ENCODE results near the gene HCLS1. TPM values are rescaled to one million over a fixed set of nuclear protein-coding genes. Genes with fewer than 3 reads are reported as not detected.

Gene HCLS1
- total and polyA plus RNA-seq, 2 donors from 2014 or later, result 11.7 to 102 TPM

DNA sequence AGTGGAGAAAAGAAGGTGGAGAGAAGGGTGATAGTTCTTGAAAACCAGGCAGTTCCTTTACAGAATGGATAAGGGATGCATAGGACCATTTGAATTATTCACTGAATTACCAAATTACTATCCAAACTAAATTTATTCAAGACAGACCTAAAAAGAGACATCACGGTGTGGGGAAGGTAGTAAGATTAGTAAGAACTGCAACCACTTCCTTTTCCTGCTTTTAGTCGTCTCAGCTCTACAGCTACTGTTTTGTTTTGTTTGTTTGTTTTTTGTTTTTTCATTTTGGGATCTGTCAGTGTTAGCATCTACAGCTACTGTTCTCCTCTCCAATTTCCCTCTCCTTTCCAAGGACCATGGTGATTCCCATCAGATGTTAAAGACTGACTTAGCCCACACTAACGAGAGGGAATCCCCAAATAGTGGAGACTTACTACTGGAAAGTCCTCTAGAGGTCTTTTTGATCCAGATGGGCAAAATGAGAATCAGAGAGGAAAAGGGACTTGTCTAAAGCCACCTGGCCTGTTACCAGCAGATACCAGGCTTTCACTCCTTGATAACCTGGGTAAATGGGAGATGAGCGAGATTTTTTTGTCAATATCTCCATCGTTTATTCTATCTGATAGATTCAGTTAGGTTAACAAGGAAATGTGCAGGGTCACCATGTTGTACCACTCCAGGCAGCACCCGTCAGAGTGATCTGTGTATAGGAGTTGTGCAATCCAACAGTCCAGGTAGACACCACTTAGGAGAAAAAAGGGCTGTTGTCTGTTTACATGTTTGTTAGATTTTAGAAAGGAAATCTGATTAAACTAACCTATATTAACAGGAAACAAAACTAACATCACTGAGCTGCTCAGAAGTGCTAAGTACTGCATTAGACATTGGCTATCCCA, 6.0 kb downstream of the HCLS1 start:
- Histone ChIP-seq H3K4me1 (ENCODE audit: control insufficient read depth in 2 of 3, insufficient read depth in 2 of 3, low read depth in 1 of 3, low read length in 3 of 3) (peaks cover 0 to 2% (median 0%) of the 10 kb centered on the region in 3 donors), H3K27me3 (ENCODE audit: control insufficient read depth, insufficient read depth, low read length) (no peaks in the 10 kb centered on the region), H3K9ac (ENCODE audit: low read length in 3 of 3) (no peak overlapping the region), H3K27ac (ENCODE audit: low read depth in 2 of 2, low read length in 2 of 2) (no peak overlapping the region), H3K4me3 (ENCODE audit: low read length in 3 of 3) (no peak overlapping the region), H3K36me3 (ENCODE audit: control insufficient read depth in 2 of 3, insufficient read depth in 3 of 3, low read length in 3 of 3) (no peaks in the 10 kb centered on the region), H3K9me3 (ENCODE audit: control insufficient read depth in 2 of 3, insufficient read depth in 1 of 3, low read length in 3 of 3) (no peaks in the 10 kb centered on the region)
- no peak for FAIRE-seq
- DNase-seq, result no peak
- TF ChIP-seq, protein P1, sequence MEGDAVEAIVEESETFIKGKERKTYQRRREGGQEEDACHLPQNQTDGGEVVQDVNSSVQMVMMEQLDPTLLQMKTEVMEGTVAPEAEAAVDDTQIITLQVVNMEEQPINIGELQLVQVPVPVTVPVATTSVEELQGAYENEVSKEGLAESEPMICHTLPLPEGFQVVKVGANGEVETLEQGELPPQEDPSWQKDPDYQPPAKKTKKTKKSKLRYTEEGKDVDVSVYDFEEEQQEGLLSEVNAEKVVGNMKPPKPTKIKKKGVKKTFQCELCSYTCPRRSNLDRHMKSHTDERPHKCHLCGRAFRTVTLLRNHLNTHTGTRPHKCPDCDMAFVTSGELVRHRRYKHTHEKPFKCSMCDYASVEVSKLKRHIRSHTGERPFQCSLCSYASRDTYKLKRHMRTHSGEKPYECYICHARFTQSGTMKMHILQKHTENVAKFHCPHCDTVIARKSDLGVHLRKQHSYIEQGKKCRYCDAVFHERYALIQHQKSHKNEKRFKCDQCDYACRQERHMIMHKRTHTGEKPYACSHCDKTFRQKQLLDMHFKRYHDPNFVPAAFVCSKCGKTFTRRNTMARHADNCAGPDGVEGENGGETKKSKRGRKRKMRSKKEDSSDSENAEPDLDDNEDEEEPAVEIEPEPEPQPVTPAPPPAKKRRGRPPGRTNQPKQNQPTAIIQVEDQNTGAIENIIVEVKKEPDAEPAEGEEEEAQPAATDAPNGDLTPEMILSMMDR (IDR thresholded peaks at IDR 0.05; ENCODE audit: borderline replicate concordance, extremely low read depth, insufficient read depth), result no peak
- intact Hi-C loops (cut with DNase I), result no loop called here

DNA sequence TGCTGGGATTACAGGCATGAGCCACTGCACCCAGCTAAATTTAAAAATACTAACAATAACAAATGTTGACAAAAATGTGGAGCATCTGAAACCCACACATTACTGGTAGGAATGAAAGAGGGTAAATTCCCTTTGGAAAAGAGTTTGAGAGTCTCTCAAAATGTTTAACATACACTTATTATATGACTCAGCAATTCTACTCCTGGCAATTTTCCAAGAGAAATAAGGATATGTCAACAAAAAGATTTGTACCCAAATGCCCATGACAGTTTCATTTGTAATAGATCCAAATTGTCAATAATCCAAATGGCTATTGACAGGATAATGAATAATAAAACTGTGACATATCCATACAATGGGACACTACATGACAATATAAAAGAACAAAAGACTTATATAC, 9.0 kb downstream of the HCLS1 start:
- Histone ChIP-seq H3K9ac (ENCODE audit: low read length in 3 of 3) (no peak overlapping the region), H3K27me3 (ENCODE audit: control insufficient read depth, insufficient read depth, low read length) (no peaks in the 10 kb centered on the region), H3K9me3 (ENCODE audit: control insufficient read depth in 2 of 3, insufficient read depth in 1 of 3, low read length in 3 of 3) (no peaks in the 10 kb centered on the region), H3K4me3 (ENCODE audit: low read length in 3 of 3) (no peak overlapping the region), H3K4me1 (ENCODE audit: control insufficient read depth in 2 of 3, insufficient read depth in 2 of 3, low read depth in 1 of 3, low read length in 3 of 3) (no peaks in the 10 kb centered on the region), H3K36me3 (ENCODE audit: control insufficient read depth in 2 of 3, insufficient read depth in 3 of 3, low read length in 3 of 3) (no peaks in the 10 kb centered on the region), H3K27ac (ENCODE audit: low read depth in 2 of 2, low read length in 2 of 2) (no peak overlapping the region)
- FAIRE-seq (no peak), DNase-seq (no peak)
- TF ChIP-seq, protein P1 (IDR thresholded peaks at IDR 0.05; ENCODE audit: borderline replicate concordance, extremely low read depth, insufficient read depth), result no peak
- intact Hi-C loops (cut with DNase I), result no loop called here

DNA sequence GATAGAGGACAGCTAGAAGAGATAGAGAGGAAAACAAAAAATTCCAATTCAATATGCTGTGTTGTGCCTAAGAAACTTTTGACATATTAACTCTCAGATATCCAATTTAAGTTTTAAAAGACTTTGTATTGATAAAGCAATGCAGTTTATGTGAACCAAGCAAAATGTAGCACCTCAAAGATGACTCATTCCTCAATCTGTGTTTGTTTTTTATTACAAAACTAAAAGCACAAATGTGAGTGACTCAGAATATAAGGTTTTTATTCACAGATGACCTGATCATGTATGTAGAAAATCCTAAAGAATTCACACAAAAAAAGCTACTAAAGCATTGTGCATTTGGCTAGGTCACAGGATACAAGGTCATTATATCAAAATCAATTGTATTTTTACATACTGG, 11.1 kb downstream of the HCLS1 start:
- no peaks in the 10 kb centered on the region for H3K9me3 ChIP-seq (ENCODE audit: control insufficient read depth in 2 of 3, insufficient read depth in 1 of 3, low read length in 3 of 3)
- no peak overlapping the region for H3K27ac ChIP-seq (ENCODE audit: low read depth in 2 of 2, low read length in 2 of 2)
- FAIRE-seq (no peak), DNase-seq (no peak)
- TF ChIP-seq, protein P1 (IDR thresholded peaks at IDR 0.05; ENCODE audit: borderline replicate concordance, extremely low read depth, insufficient read depth), result no peak
- no peaks in the 10 kb centered on the region for H3K36me3 ChIP-seq (ENCODE audit: control insufficient read depth in 2 of 3, insufficient read depth in 3 of 3, low read length in 3 of 3)
- no peaks in the 10 kb centered on the region for H3K4me1 ChIP-seq (ENCODE audit: control insufficient read depth in 2 of 3, insufficient read depth in 2 of 3, low read depth in 1 of 3, low read length in 3 of 3)
- no peak overlapping the region for H3K4me3 ChIP-seq (ENCODE audit: low read length in 3 of 3)
- intact Hi-C loops (cut with DNase I), result no loop called here
- no peak overlapping the region for H3K9ac ChIP-seq (ENCODE audit: low read length in 3 of 3)
- H3K27me3 ChIP-seq (ENCODE audit: control insufficient read depth, insufficient read depth, low read length), result no peaks in the 10 kb centered on the region
